Fibroblast of upper back skin (primary cell): ENCODE measurements around the gene PRKX.
"Not testable (repeated sequence)": the region's sequence is repeated elsewhere in the genome, so short reads cannot be mapped to it uniquely, and the experiment has no call there.

Source experiments
- DNase-seq: peaks from one replicate; pipeline ENCODE4 v3.0.0-alpha.2; 2013

The PRKX gene

GRCh38 chrX:3713225-3713936, at the start of gene PRKX:
Gene PRKX, minus strand, starts transcription at chrX:3713649. Its CDS starts 396 bp downstream, at chrX:3713253.
- DNase-seq: peak; percentile 47

- DNase-seq: no peak
These were observed 49.7 kb upstream of the PRKX start for GRCh38 chrX:3763111-3763510.

- DNase-seq: no peak
These were observed 44.1 kb upstream of the PRKX start for GRCh38 chrX:3757510-3758025.

- no peak for DNase-seq
These were observed 34.7 kb upstream of the PRKX start for GRCh38 chrX:3748052-3748559.

- no peak for DNase-seq
These were observed 30.5 kb upstream of the PRKX start for GRCh38 chrX:3743801-3744439.

- not testable (repeated sequence) for DNase-seq
These were observed 27.5 kb upstream of the PRKX start for GRCh38 chrX:3740946-3741345.

- no peak for DNase-seq
These were observed 25.1 kb upstream of the PRKX start for GRCh38 chrX:3738509-3738908.

GRCh38 chrX:3736536-3736935, 23.1 kb upstream of the PRKX start:
- DNase-seq: not testable (repeated sequence)

GRCh38 chrX:3735891-3736290, 22.4 kb upstream of the PRKX start:
- not testable (repeated sequence) for DNase-seq

- DNase-seq: not testable (repeated sequence)
These were observed 21.0 kb upstream of the PRKX start for GRCh38 chrX:3734456-3734855.

- DNase-seq: no peak
These were observed 19.6 kb upstream of the PRKX start for GRCh38 chrX:3733043-3733430.

GRCh38 chrX:3732326-3733042, 19.0 kb upstream of the PRKX start:
- DNase-seq: not testable (repeated sequence)

- no peak for DNase-seq
These were observed 15.0 kb upstream of the PRKX start for GRCh38 chrX:3728454-3728853.

GRCh38 chrX:3723460-3723859, 10.0 kb upstream of the PRKX start:
- not testable (repeated sequence) for DNase-seq

- DNase-seq: peak; percentile 36
These were observed 4.4 kb upstream of the PRKX start for GRCh38 chrX:3717742-3718420.

GRCh38 chrX:3715921-3716320, 2.5 kb upstream of the PRKX start:
- no peak for DNase-seq

- not testable (repeated sequence) for DNase-seq
These were observed 1.4 kb upstream of the PRKX start for GRCh38 chrX:3714706-3715479.

GRCh38 chrX:3713937-3714434, 537 bp upstream of the PRKX start:
- no peak for DNase-seq

- DNase-seq: no peak
These were observed 602 bp downstream of the PRKX start for GRCh38 chrX:3712870-3713224.

GRCh38 chrX:3712051-3712869, 1.2 kb downstream of the PRKX start:
- no peak for DNase-seq

- DNase-seq: no peak
These were observed 2.0 kb downstream of the PRKX start for GRCh38 chrX:3711331-3711917.
